GM12872 (cell line): Measurements from ENCODE around the gene RNPS1.

ENCODE experiments used
- TF ChIP-seq, protein P1 (sequence below): IDR thresholded peaks from 3 replicates; pipeline ENCODE4 v1.5.1; 2011; ENCODE audit warnings: low read depth, mild to moderate bottlenecking, low read length, moderate library complexity; ENCODE audit not compliant: insufficient read depth

Gene RNPS1

DNA sequence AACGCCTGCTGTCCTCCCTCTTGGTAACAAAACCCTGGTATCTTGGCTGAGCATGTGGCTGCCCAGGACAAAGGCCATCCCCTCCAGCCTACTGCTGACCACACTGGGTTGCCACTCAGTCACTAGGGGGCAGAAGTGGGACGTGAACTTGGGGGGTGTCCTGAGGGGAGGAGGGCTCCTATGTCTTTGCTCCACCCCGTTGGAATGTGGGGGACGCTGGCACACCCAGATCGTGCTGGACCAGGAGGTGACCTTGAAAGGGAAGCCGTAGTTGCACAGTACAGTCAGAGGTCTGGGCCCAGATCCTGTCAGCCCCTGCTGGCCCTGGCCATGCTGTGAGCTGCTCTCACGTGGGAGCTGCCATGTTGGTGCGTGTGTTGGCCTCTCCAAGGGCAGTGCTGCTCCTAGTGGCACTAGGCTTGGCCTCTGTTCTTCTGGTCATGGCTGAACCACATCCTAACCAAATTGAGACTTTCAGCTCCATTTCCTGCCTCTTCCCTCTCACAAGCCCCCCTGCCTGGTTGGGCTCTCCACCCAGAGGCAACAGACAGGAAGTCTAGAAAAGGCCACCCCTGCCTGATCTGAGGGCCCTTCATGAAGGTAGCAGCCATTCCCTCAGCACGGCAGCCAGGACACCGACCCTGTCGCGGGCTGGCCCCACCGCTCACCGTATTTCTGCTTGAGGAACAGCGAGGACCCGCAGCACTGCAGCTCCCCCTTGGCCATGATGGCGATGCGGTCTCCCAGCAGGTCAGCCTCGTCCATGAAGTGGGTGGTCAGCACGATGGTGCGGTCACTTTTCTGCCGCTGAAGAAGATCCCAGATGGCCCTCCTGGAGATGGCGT, 29.0 kb upstream of the RNPS1 start:
- TF ChIP-seq, protein P1, sequence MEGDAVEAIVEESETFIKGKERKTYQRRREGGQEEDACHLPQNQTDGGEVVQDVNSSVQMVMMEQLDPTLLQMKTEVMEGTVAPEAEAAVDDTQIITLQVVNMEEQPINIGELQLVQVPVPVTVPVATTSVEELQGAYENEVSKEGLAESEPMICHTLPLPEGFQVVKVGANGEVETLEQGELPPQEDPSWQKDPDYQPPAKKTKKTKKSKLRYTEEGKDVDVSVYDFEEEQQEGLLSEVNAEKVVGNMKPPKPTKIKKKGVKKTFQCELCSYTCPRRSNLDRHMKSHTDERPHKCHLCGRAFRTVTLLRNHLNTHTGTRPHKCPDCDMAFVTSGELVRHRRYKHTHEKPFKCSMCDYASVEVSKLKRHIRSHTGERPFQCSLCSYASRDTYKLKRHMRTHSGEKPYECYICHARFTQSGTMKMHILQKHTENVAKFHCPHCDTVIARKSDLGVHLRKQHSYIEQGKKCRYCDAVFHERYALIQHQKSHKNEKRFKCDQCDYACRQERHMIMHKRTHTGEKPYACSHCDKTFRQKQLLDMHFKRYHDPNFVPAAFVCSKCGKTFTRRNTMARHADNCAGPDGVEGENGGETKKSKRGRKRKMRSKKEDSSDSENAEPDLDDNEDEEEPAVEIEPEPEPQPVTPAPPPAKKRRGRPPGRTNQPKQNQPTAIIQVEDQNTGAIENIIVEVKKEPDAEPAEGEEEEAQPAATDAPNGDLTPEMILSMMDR = peak; percentile 60

DNA sequence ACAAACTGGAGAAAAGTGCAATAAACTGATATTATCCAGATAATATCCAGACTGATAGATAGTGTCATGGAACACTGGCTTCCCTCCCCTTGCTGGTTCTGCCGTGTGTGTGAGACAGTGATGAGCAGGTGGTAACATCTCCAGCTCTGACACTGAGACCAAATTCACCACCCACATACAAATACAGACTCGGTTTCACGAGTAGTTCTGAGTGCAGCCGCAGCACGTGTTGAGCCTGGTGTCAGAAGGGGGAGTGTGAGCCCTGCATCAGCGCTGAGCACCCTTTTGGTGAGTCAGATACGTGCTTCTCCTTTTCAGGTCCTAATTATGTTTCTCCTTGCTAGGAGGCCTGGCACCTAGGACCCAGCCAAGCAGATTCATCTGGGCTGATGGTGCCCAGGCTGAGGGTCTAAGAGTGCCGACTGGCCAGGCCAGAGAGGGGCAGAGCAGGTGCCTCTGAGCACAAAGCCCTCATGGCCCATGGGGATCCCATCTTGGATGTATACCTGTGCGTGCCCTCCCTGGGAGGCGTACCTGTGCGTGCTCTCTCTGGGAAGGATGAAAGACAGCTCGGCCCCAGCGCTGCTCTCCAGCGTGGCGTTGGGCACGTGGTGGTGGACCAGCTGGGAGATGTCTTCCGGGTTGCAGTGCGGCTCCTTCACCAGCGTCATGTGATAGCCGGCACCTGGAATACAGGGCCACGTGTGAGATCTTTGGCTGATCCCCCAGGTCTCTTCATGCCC, 27.3 kb upstream of the RNPS1 start:
- TF ChIP-seq, protein P1 = no peak

DNA sequence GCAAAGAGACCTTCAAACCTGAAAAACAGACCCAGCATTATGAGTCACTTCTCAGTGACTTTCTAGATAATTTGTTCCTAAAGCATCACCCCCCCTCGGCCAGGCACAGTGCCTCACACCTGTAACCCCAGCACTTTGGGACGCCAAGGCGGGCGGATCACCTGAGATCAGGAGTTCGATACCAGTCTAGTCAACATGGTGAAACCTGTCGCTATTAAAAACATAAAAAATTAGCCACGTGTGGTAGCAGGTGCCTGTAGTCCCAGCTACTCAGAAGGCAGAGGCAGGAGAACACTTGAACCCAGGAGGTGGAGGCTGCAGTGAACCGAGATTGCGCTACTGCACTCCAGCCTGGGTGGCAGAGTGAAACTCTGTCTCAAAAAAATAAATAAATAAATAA, 24.3 kb upstream of the RNPS1 start:
- TF ChIP-seq, protein P1 = no peak

DNA sequence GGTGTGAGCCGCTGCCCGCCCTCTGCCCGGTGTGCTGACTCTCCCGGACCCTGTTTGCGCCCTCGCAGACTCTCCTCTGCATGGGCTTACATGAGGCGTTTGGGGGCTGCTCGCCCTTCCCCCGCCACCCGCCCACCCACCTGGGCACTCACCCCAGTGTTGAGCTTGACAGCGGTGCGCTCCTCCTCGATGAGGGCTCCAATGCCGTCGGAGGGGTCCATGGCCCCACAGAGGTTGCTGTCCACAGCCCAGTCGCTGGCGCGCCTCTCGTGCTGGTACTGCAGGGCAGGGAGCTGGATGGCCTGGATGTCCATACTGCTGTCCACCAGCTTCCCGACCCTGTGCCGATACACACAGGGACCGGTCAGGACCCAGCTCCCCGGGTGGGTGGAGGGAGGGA, 21.4 kb upstream of the RNPS1 start:
- TF ChIP-seq, protein P1 = no peak

DNA sequence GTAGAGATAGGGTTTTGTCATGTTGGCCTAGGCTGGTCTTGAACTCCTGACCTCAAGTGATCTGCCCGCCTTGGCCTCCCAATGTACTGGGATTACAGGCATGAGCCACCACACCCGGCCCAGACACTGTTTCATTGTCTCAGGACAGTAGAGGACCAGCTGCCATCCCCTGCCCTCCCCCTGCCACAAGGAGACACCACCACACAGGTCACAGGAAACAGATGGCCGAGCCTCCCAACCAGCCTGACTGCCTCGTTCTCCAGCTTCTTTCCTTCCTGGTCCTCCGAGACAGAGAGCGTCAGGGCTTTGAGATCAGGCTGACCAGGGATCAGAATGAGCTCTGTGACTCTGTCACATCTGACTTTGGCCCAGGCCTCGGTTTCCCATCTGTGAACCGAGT, 20.8 kb upstream of the RNPS1 start:
- TF ChIP-seq, protein P1 = no peak

DNA sequence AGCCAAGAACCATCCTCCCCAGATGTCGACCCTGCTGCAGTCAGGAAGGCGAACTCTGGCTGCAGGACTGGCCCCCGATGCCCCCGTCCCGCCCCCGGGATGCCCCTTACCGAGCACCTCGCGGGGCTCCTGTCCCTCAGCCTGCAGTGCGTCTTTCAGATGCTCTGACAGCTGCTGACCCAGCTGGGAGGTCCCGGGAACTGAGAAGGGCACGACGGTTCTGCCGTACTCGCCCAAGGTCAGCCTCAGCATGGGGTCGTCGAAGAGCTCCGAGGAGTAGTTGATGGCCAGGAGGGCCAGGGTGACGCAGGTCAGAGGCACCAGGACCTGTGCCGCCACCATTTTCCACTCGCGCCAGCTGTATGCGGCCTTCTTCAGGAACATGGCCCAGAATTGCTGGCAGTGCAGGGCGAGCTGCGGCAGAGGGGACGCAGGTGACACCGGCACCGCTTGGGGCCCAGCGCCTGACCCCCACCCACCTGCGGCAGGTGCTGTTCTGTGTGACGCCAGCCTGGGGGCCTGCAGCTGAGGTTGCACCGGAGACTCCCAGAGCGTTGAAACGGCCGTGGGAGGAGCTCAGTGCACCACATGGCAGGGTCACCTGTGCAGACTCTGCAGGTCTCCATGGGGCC, 20.1 kb upstream of the RNPS1 start:
- TF ChIP-seq, protein P1 = no peak

DNA sequence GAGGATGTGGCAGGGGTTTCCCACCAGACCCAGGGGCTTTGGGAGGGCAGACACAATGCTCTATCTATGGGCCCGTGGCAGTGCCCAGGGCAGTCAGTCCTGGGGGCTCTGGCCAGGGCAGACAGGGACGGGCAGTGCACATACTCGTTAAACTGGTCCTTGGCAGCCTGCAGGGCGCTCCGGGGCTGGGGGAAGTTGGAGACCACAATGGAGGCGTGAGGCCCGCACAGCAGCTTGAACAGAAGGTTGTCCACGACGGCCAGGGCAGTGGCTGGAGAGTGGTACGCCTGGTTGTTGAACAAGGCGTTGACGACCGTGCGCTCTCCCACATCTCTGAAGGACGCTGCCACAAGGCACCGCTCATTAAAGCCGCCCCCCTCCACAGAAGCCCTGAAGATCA, 18.6 kb upstream of the RNPS1 start:
- TF ChIP-seq, protein P1 = no peak
